ENCODE measurements around the gene HDAC4.

- TF ChIP-seq CTCF (IDR thresholded peaks at IDR 0.05) (no peak), POLR2A (IDR thresholded peaks at IDR 0.05) (no peak)
Observed at GRCh38 chr2:239258248-239258647, 142.6 kb downstream of the HDAC4 start.
